ENCODE results near the gene NABP1. TPM values are rescaled to one million over a fixed set of nuclear protein-coding genes. Genes with fewer than 3 reads are reported as not detected.

NABP1 gene
- polyA plus RNA-seq, 1 of the 3 experiments (the other 2 are of a cell fraction): 19.1 TPM

GRCh38 chr2:191691898-191692297, 14.0 kb downstream of the NABP1 start:
- H3K4me2 ChIP-seq: no peak overlapping the region
- CTCF ChIA-PET: interaction anchor here (0.8 to 1.7 kb wide), 18 partner anchors 10 to 640 kb away, joined by 3 to 21 read pairs (median 5); no protein-coding TSS in a partner anchor
- no peak overlapping the region for H3K27ac ChIP-seq (ENCODE audit: low read depth in 2 of 2, low read length in 1 of 2)
- H2AFZ ChIP-seq (ENCODE audit: low read depth): no peak overlapping the region
- H3K4me3 ChIP-seq (ENCODE audit: low read depth in 2 of 2, low read length in 1 of 2): no peak overlapping the region
- H3F3A ChIP-seq (replicated peaks; ENCODE audit: insufficient read depth): peaks cover 35% of the 10 kb centered on the region
- H3K4me1 ChIP-seq (ENCODE audit: control insufficient read depth in 1 of 2, insufficient read depth in 2 of 2, low read depth in 1 of 2, low read length in 1 of 2): peaks cover 4 to 18% of the 10 kb centered on the region in 2 experiments; a peak in 3 of 4 replicates
- DNase-seq: no peak
- peaks cover 13 to 20% of the 10 kb centered on the region in 2 experiments for H3K36me3 ChIP-seq (replicated peaks in 1 of 2; ENCODE audit: control insufficient read depth in 1 of 2, insufficient read depth in 2 of 2, low read length in 1 of 2)
- TF ChIP-seq RCOR1 (IDR thresholded peaks at IDR 0.05; ENCODE audit: low read length) (no peak), USF1 (IDR thresholded peaks at IDR 0.05; ENCODE audit: borderline replicate concordance, low read depth) (no peak), NFIC (IDR thresholded peaks at IDR 0.05; ENCODE audit: borderline replicate concordance) (no peak), GABPA (IDR thresholded peaks at IDR 0.05; ENCODE audit: low read depth) (no peak), POLR2AphosphoS5 (IDR thresholded peaks at IDR 0.05; ENCODE audit: low read depth, low read length) (no peak; the same call in 1 of the 2 replicates), PBX3 (IDR thresholded peaks at IDR 0.05) (no peak), CHD2 (IDR thresholded peaks at IDR 0.05; ENCODE audit: low read length, partially characterized antibody) (no peak), FOSL2 (IDR thresholded peaks at IDR 0.05; ENCODE audit: borderline replicate concordance, low read depth) (no peak), EZH2phosphoT487 (IDR thresholded peaks at IDR 0.05; ENCODE audit: borderline replicate concordance, low read depth) (no peak), TCF12 (IDR thresholded peaks at IDR 0.05) (no peak), MXI1 (IDR thresholded peaks at IDR 0.05; ENCODE audit: low read depth, low read length) (no peak), CTCF (IDR thresholded peaks at IDR 0.05) (no peak), TAF1 (IDR thresholded peaks at IDR 0.05; ENCODE audit: borderline replicate concordance, low read depth, low read length) (no peak)
- peaks cover 2% of the 10 kb centered on the region; the same call in 1 of the 2 replicates for H3K79me2 ChIP-seq (ENCODE audit: insufficient read depth)
- H4K20me1 ChIP-seq (ENCODE audit: insufficient read depth): no peaks in the 10 kb centered on the region
- 93% methylated on average over 4 of the region's 4 CpGs for WGBS (ENCODE audit: low lambda C conversion rate)
- no peak overlapping the region for H3K9ac ChIP-seq
- no peaks in the 10 kb centered on the region for H3K27me3 ChIP-seq (ENCODE audit: insufficient read depth)
- no peaks in the 10 kb centered on the region for H3K9me3 ChIP-seq
- no peaks in the 10 kb centered on the region for H3K9me2 ChIP-seq
- POLR2A ChIA-PET: interaction anchor here (0.8 kb wide), 1 partner anchor 14 kb away, joined by 3 read pairs; the partner anchor contains the start of gene NABP1

- no peaks in the 10 kb centered on the region for H4K20me1 ChIP-seq (ENCODE audit: insufficient read depth)
- peaks cover 4 to 18% of the 10 kb centered on the region in 2 experiments; a peak in 3 of 4 replicates for H3K4me1 ChIP-seq (ENCODE audit: control insufficient read depth in 1 of 2, insufficient read depth in 2 of 2, low read depth in 1 of 2, low read length in 1 of 2)
- TF ChIP-seq FOSL2 (IDR thresholded peaks at IDR 0.05; ENCODE audit: borderline replicate concordance, low read depth): peak; percentile 19; the same call in 1 of the 2 replicates
- TF ChIP-seq NFIC (IDR thresholded peaks at IDR 0.05; ENCODE audit: borderline replicate concordance): no peak
- H3K9ac ChIP-seq: no peak overlapping the region
- H3K9me2 ChIP-seq: no peaks in the 10 kb centered on the region
- H3K4me2 ChIP-seq: no peak overlapping the region
- no peaks in the 10 kb centered on the region for H3K9me3 ChIP-seq
- DNase-seq: no peak
- WGBS (ENCODE audit: low lambda C conversion rate): 62% methylated on average over 6 of the region's 6 CpGs
- CTCF ChIA-PET: interaction anchor here (1.5 to 1.7 kb wide), 7 partner anchors 11 to 527 kb away, joined by 4 to 21 read pairs (median 11); no protein-coding TSS in a partner anchor
- no peaks in the 10 kb centered on the region for H3K27me3 ChIP-seq (ENCODE audit: insufficient read depth)
- H3K27ac ChIP-seq (ENCODE audit: low read depth in 2 of 2, low read length in 1 of 2): no peak overlapping the region; a peak in 1 of 4 replicates
- no peak overlapping the region for H2AFZ ChIP-seq (ENCODE audit: low read depth)
- peaks cover 33% of the 10 kb centered on the region for H3F3A ChIP-seq (replicated peaks; ENCODE audit: insufficient read depth)
- POLR2A ChIA-PET: no interaction called here
- no peak overlapping the region for H3K4me3 ChIP-seq (ENCODE audit: low read depth in 2 of 2, low read length in 1 of 2)
- H3K79me2 ChIP-seq (ENCODE audit: insufficient read depth): no peaks in the 10 kb centered on the region
- peaks cover 7 to 13% of the 10 kb centered on the region in 2 experiments for H3K36me3 ChIP-seq (replicated peaks in 1 of 2; ENCODE audit: control insufficient read depth in 1 of 2, insufficient read depth in 2 of 2, low read length in 1 of 2)
Observed at GRCh38 chr2:191692502-191693115, 14.7 kb downstream of the NABP1 start.
